ENCODE results near the gene CROCC.
"Not testable (repeated sequence)": the region's sequence is repeated elsewhere in the genome, so short reads cannot be mapped to it uniquely, and the experiment has no call there.

The CROCC gene

DNA sequence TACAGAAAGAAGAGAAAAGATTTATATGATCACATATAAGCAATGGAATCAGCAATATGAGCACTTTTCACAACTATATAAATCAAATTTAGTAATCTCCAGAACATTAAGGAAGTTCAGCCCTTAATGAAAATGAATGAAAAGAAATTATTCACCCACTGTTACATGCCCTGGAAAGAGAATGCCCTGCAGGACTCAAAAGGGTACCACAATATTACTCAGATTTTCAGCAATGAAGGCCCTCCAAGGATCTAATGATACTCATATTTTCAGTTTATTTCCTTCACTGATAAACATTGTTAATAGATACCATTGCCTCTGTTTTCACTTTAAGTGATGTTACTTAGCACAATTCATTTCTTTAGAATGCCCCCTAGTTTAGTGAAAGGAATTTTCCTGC lies 23.4 kb upstream of the CROCC start:
- not testable (repeated sequence) for H3K27me3 Mint-ChIP-seq (ENCODE audit: low read depth); H3K9me3 Mint-ChIP-seq; H3K36me3 Mint-ChIP-seq (ENCODE audit: low read depth)
- Mint-ChIP-seq H3K27ac (peak overlapping the region; percentile 69 to 100 (median 100)), H3K4me1 (peaks cover 34% of the 10 kb centered on the region), H3K4me3 (peak overlapping the region in 1 of 3 experiments; percentile 30)

DNA sequence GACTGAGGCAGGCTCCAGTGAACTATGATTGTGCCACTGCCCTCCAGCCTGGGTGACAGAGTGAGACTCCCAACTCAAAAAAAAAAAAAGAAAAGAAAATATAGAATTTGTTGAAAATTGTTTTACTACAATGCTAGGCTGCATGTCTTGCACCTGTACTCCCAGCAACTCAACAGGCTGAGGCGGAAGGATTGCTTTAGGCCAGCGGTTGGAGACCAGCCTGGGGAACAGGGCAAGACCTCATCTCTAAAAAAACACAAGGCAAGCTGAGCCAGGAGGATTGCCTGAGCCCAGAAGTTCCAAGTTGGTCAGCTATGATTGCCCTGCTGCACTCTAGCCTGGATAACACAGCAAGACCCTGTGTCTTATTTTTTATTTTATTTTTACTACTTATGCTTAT lies 22.7 kb upstream of the CROCC start:
- not testable (repeated sequence) for H3K9me3 Mint-ChIP-seq; H3K27ac Mint-ChIP-seq; H3K4me3 Mint-ChIP-seq; H3K36me3 Mint-ChIP-seq (ENCODE audit: low read depth); H3K27me3 Mint-ChIP-seq (ENCODE audit: low read depth)
- H3K4me1 Mint-ChIP-seq, result peaks cover 40% of the 10 kb centered on the region

DNA sequence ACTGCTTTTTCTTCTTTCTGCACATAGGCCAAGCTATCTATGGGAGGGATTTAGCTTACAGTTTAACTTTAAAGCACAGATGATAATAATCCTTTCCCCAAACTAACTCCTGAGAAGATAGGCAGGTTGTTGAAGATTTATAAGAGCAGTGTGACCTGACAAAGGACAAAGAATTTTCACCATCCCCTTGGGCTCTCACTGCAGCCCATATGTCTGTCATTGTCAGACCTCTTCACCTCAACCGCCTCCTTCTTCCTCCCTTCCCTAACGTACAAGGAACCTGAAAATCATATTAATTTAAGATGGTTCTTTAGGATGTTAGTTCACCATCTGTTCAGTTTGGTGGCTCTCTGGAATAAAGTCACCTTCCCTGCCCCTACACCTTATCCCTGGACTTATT lies 21.0 kb upstream of the CROCC start:
- no peak for TF ChIP-seq CTCF (IDR thresholded peaks at IDR 0.05; ENCODE audit: unreplicated experiment in 3 of 3)
- peaks cover 40% of the 10 kb centered on the region for H3K4me1 Mint-ChIP-seq
- H3K27me3 Mint-ChIP-seq (ENCODE audit: low read depth), result no peaks in the 10 kb centered on the region
- no peak overlapping the region for H3K4me3 Mint-ChIP-seq
- H3K36me3 Mint-ChIP-seq (ENCODE audit: low read depth), result no peaks in the 10 kb centered on the region
- peak overlapping the region; percentile 42 to 78 (median 76) for H3K27ac Mint-ChIP-seq
- H3K9me3 Mint-ChIP-seq, result no peaks in the 10 kb centered on the region

DNA sequence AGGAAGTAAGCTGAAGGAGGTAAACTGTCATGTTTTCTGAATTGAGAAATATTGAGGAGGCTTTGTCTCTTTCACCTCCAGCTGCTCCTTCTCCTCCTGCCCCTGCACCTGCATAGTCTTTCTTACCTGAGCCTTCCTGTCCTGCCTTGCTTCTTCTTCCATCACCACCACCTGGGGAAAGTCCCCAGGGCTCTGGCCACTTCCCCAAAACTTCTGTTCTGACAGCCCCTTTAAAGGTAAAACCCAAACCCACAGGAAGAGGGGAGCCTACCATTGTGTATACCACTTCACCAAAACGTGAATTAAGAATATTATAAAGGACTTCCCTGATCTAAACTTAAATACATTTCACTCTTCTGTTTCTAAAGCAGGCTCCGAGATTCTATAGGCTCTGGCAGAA lies 20.4 kb upstream of the CROCC start:
- H3K9me3 Mint-ChIP-seq; H3K27me3 Mint-ChIP-seq (ENCODE audit: low read depth); H3K4me3 Mint-ChIP-seq; H3K36me3 Mint-ChIP-seq (ENCODE audit: low read depth): not testable (repeated sequence)
- H3K27ac Mint-ChIP-seq, result peak overlapping the region in 1 of 3 experiments; percentile 38
- H3K4me1 Mint-ChIP-seq, result peaks cover 36% of the 10 kb centered on the region

- Mint-ChIP-seq H3K36me3 (ENCODE audit: low read depth) (no peaks in the 10 kb centered on the region), H3K27me3 (ENCODE audit: low read depth) (peaks cover 7% of the 10 kb centered on the region), H3K4me1 (peaks cover 27% of the 10 kb centered on the region), H3K27ac (no peak overlapping the region), H3K4me3 (peak overlapping the region in 1 of 3 experiments; percentile 62), H3K9me3 (no peaks in the 10 kb centered on the region)
- TF ChIP-seq CTCF (IDR thresholded peaks at IDR 0.05; ENCODE audit: unreplicated experiment in 3 of 3), result no peak
Observed at GRCh38 chr1:16903054-16903453, 18.7 kb upstream of the CROCC start.

DNA sequence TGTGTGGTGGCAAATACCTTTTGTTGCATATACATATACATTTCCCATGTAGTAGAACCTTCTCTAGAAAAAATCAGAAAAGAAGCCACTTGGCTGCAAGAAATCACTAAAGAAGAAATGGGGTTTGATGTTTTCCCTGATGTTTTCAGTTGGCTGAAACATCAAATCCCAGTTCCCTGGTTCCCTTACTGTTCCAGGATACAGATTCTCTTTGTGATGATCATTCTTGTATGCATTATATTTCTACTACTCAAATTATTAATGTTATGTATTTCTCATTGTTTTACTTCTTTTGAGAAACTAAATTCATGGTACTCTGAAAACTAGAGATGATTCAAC lies 18.3 kb upstream of the CROCC start:
- no peak overlapping the region for H3K4me3 Mint-ChIP-seq
- TF ChIP-seq CTCF (IDR thresholded peaks at IDR 0.05; ENCODE audit: unreplicated experiment in 3 of 3), result no peak
- H3K27me3 Mint-ChIP-seq (ENCODE audit: low read depth), result peaks cover 7% of the 10 kb centered on the region
- H3K27ac Mint-ChIP-seq, result no peak overlapping the region
- peaks cover 24% of the 10 kb centered on the region for H3K4me1 Mint-ChIP-seq
- H3K9me3 Mint-ChIP-seq, result no peaks in the 10 kb centered on the region
- H3K36me3 Mint-ChIP-seq (ENCODE audit: low read depth), result no peaks in the 10 kb centered on the region

- peaks cover 24% of the 10 kb centered on the region for H3K4me1 Mint-ChIP-seq
Observed at GRCh38 chr1:16904560-16905109, 17.1 kb upstream of the CROCC start.

More at GRCh38 chr1:16904560-16905109, 17.1 kb upstream of the CROCC start:
- no peaks in the 10 kb centered on the region for H3K9me3 Mint-ChIP-seq
- TF ChIP-seq CTCF (IDR thresholded peaks at IDR 0.05; ENCODE audit: unreplicated experiment in 3 of 3), result no peak
- H3K27me3 Mint-ChIP-seq (ENCODE audit: low read depth), result peaks cover 7% of the 10 kb centered on the region
- H3K36me3 Mint-ChIP-seq (ENCODE audit: low read depth), result no peaks in the 10 kb centered on the region
- H3K27ac Mint-ChIP-seq, result no peak overlapping the region
- no peak overlapping the region for H3K4me3 Mint-ChIP-seq

Data from nephron (organoid).